Aorta (tissue), 5 donors: ENCODE measurements around the gene CFI. TPM values are rescaled to one million over a fixed set of nuclear protein-coding genes. Genes with fewer than 3 reads are reported as not detected.

Experiments
- ATAC-seq: fragments of 200-7000 bp; cut with Tn5 transposase; one replicate; pipeline ENCODE4 v1.9.1; 2022; ENCODE audit warnings: moderate library complexity; ENCODE audit not compliant: low FRiP score
- DNase-seq, 2 donors: peaks; one replicate each; pipeline ENCODE4 v3.0.0-alpha.2; 2020
- H3K27ac ChIP-seq, 2 donors: one replicate each; pipeline ENCODE4 v1.5.1; 2013; ENCODE audit warnings: low read length in 2 of 2, mild to moderate bottlenecking in 2 of 2, moderate library complexity in 2 of 2, control low read depth in 1 of 2, inconsistent platforms in 1 of 2, low read depth in 1 of 2
- H3K27me3 ChIP-seq, 2 donors: one replicate each; pipeline ENCODE4 v1.6.1; 2013; ENCODE audit warnings: control low read depth in 1 of 2, low read length in 1 of 2, mild to moderate bottlenecking in 1 of 2, moderate library complexity in 1 of 2; ENCODE audit not compliant: insufficient read depth in 2 of 2, control insufficient read depth in 1 of 2
- H3K36me3 ChIP-seq, 2 donors: one replicate each; pipeline ENCODE4 v1.6.1; 2013; ENCODE audit warnings: control low read depth in 1 of 2, low read length in 1 of 2, mild to moderate bottlenecking in 1 of 2; ENCODE audit not compliant: insufficient read depth in 2 of 2, control insufficient read depth in 1 of 2
- H3K4me1 ChIP-seq, 2 donors: one replicate each; pipeline ENCODE4 v1.6.1; 2013; ENCODE audit warnings: low read length in 2 of 2, control low read depth in 1 of 2, mild to moderate bottlenecking in 1 of 2, moderate library complexity in 1 of 2; ENCODE audit not compliant: insufficient read depth in 2 of 2, control insufficient read depth in 1 of 2
- H3K4me3 ChIP-seq, 2 donors: one replicate each; pipeline ENCODE4 v1.5.1; 2013; ENCODE audit warnings: low read length in 2 of 2, control low read depth in 1 of 2, mild to moderate bottlenecking in 1 of 2
- H3K9me3 ChIP-seq: one replicate; pipeline ENCODE4 v1.6.1; 2013; ENCODE audit warnings: mild to moderate bottlenecking, low read length; ENCODE audit not compliant: control insufficient read depth
- WGBS, 2 donors: extraction: QIAGEN DNeasy Blood & Tissue Kit; methylation state at CpG; one replicate each; pipeline ENCODE4 v1.1.7; 2013; 5-methylcytosine and 5-hydroxymethylcytosine counted together
- intact Hi-C, 2 donors: fragments of 100-400 bp; cut with DNase I; formaldehyde crosslinking; loops; one replicate each; pipeline versions ENCODE4 v1.14.2 to v1.15.0; 2022
- long read RNA-seq, 2 donors: library from polyadenylated mRNA; unstranded; transcript quantifications; one replicate each; pipeline ENCODE4 v2.0.0, GENCODE V29; 2020 to 2021
- polyA plus RNA-seq, 2 donors: library from polyadenylated mRNA; stranded (reverse); fragments of 200-250 nt; gene quantifications; one replicate each; pipeline ENCODE4 v1.2.3, GENCODE V29; 2013
- total RNA-seq, 2 donors: library from RNA; stranded (reverse); fragmentation: NEBNext Ultra II Directional; extraction: Animal tissue kit (Norgen Biotek cat#: 25700); gene quantifications; one replicate each; pipeline ENCODE4 v1.2.1, GENCODE V29; 2021
- donor health status: healthy with polysubstance abuse.
- donor health status: Bipolar disorder and iron deficiency.
- donor health status: DM: no; HTN: no; CAD: no.
- donor health status: DM: no; HTN: no; CAD: no.
- donor health status: DM: yes; HTN: yes; CAD: no.

CFI gene
- 10 to 100 TPM; 33.7 to 64.5 TPM for total RNA-seq
- 1 to 10 TPM; 1.0 to 1.9 TPM for polyA plus RNA-seq
- long read RNA-seq, donor 1, partial matches to known transcripts, result 5 of 13 reads
- long read RNA-seq, donor 1, other reads (novel, unspliced or antisense), result 5 of 13 reads
- long read RNA-seq, donor 2, partial matches to known transcripts, result 0 of 5 reads
- long read RNA-seq, donor 2, other reads (novel, unspliced or antisense), result 5 of 5 reads

DNA sequence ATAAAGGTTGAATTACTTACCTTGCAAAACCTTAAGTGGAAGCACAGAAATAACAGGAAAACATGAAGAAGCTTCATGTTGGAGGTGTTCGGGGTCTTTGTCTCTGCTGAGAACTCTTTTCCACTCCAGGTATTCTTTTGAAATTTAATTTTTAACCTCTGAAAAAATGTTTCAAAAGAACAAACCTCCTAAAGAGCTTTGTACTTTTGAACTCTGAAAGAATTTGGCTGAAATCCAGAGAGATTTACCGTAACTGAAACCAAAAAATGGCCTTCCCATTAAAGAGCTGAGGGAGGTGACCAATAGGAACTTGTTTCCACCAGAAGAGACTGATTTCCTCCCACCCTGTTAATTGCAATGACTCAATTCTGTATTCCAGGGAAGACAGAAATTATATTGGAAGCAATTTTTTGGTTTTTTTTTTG, at the start of gene CFI:
Gene CFI (minus strand): TSS at position 105 of the 425 bp plus-strand sequence. CDS start 28 bp downstream, at position 77.
- no peaks in the 10 kb centered on the region for H3K36me3 ChIP-seq
- no peak within 1 kb of the TSS for H3K27ac ChIP-seq
- no peak within 1 kb of the TSS for H3K4me3 ChIP-seq
- WGBS, 2 donors, result 51% methylated on average over 2 of the region's 2 CpGs
- no peak for DNase-seq
- intact Hi-C loops, result no loop called here
- no peak for ATAC-seq
- no peaks in the 10 kb centered on the region for H3K9me3 ChIP-seq
- no peaks in the 10 kb centered on the region for H3K4me1 ChIP-seq
- peaks cover 0 to 2% of the 10 kb centered on the region in 2 donors for H3K27me3 ChIP-seq

DNA sequence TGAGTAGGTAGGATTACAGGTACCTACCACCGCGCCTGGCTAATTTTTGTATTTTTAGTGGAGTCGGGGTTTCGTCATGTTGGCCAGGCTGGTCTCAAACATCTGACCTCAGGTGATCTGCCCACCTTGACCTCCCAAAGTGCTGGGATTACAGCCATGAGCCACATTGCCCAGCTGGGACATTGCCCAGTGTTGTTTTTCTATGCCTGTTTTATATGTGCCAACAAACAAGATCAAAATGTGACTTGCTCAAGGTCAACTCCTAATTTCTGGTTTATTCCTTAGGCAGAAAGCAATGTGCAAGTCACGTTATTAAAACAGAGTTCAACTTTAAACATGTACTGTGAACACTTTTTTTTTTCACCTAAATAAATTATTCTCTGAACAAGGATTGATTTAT, 48.8 kb upstream of the CFI start:
- DNase-seq (no peak), ATAC-seq (no peak)
- Histone ChIP-seq H3K4me1 (no peaks in the 10 kb centered on the region), H3K4me3 (no peak overlapping the region), H3K9me3 (no peaks in the 10 kb centered on the region), H3K27me3 (peaks cover 0 to 1% of the 10 kb centered on the region in 2 donors), H3K36me3 (no peaks in the 10 kb centered on the region), H3K27ac (no peak overlapping the region)
- WGBS, 2 donors, result 71 to 72% methylated on average over 5 of the region's 5 CpGs
- intact Hi-C loops, result no loop called here

DNA sequence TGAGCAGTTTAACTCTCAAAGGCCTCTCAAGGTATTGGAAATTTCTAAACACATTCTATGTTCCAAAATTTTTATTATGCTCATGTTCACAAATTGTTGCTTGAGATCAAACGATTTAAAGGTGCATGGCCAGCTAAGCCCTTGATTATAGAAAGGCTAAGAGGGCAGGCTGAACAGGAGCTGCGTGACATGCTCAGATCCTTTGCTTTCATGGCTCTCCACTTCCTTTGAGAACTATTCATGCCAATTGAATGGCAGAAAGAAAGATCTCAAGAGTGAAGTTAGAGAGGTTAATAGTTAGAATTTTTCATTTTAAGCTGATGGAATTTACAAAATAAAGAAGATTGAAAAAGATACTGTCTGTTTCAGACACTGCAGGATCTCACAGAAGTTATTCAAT, 46.7 kb upstream of the CFI start:
- DNase-seq, result no peak
- 70 to 72% methylated on average over 2 of the region's 2 CpGs for WGBS, 2 donors
- intact Hi-C loops, result no loop called here
- ATAC-seq, result no peak
- Histone ChIP-seq H3K27ac (no peak overlapping the region), H3K9me3 (no peaks in the 10 kb centered on the region), H3K4me1 (no peaks in the 10 kb centered on the region), H3K27me3 (peaks cover 0 to 1% of the 10 kb centered on the region in 2 donors), H3K36me3 (no peaks in the 10 kb centered on the region), H3K4me3 (no peak overlapping the region)

DNA sequence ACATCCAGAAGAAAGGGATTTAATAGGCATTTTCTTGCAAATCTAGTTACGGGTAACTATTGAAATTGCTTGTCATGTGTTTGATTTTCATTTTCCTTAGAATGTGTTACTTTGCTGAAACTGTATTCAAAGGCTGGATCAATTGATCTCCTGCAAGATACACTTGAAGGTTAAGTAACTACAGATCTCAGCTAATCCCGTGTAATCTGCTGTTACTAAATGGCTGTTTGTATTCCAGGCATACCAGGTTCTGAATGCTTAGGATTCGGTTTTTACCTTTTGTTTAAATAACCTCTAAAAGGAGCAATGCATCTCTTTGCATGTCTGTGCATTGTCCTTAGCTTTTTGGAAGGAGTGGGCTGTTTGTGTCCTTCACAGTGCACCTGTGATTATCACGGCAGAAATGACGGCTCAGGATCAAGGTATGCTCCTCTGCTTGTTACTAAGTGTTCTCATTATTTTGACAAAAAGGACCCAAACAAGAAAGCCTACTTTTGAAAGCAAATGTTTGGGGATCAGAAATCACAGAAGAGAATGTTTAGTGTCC, 46.2 kb upstream of the CFI start, which contains the start of gene LRIT3:
Gene LRIT3 (plus strand): TSS at position 212 of the 547 bp plus-strand sequence. CDS start 95 bp downstream, at position 307.
- Histone ChIP-seq H3K27ac (no peak within 1 kb of the TSS), H3K4me1 (no peaks in the 10 kb centered on the region), H3K4me3 (no peak within 1 kb of the TSS), H3K27me3 (peaks cover 0 to 1% of the 10 kb centered on the region in 2 donors), H3K9me3 (no peaks in the 10 kb centered on the region), H3K36me3 (no peaks in the 10 kb centered on the region)
- WGBS, 2 donors, result 75 to 76% methylated on average over 5 of the region's 5 CpGs
- DNase-seq (no peak), ATAC-seq (no peak)
- intact Hi-C loops, result no loop called here

DNA sequence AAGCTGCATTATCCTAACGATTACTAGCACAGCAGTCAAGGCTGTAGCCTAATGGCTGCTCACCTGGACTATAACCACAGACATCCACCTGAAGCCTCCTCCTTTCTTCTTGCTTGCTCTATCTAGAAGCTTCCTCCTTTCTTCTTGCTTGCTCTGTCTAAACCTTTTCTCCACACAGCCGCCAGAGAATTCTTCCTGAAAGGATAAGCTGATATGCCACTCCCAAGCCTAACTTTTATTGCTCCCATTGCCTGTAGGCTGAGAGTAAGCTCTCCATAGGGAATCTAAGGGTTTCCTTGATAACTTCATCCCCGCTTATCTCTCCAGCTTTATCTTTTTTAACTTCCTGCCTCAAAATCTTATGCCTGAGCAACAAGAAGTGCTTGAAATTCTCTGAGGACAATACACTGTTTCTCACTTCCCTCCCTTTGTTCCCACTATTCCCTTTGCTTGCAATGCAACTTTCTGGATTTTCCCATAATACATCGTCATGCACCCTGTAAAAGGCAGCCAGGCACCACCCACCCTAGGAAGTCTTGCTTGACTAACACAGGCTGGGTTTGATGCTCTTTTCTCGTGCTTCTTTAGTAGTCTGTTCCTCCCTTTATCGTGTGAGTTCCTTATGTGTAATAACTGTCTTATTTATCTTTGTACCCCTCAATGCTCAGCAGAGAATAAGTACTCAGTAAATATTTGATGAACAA, 44.7 kb upstream of the CFI start:
- intact Hi-C loops, result no loop called here
- Histone ChIP-seq H3K4me1 (no peaks in the 10 kb centered on the region), H3K4me3 (no peak overlapping the region), H3K27me3 (peaks cover 0 to under 1% of the 10 kb centered on the region in 2 donors), H3K36me3 (no peaks in the 10 kb centered on the region), H3K9me3 (no peaks in the 10 kb centered on the region), H3K27ac (no peak overlapping the region)
- ATAC-seq, result no peak
- 51 to 57% methylated on average over 6 of the region's 6 CpGs for WGBS, 2 donors
- DNase-seq, result no peak

DNA sequence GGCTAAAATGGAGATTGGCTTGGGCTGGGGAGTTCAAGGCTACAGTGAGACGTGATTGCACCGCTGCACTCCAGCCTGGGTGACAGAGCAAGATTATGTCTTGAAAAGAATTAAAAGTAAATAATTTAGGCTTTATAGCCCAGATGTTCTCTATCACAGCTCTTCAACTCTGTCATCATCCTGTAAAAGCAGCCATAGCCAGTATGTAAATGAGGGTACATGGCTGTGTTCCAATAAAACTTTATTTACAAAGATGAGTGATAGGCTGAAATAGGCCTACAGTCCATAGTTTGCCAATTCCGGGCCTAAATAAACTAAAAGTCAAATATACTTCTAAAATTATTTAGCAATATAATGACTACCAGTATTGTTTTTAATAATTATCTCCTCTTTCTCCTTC, 35.2 kb upstream of the CFI start:
- Histone ChIP-seq H3K27me3 (no peaks in the 10 kb centered on the region), H3K9me3 (no peaks in the 10 kb centered on the region), H3K4me3 (no peak overlapping the region), H3K4me1 (no peaks in the 10 kb centered on the region), H3K27ac (no peak overlapping the region), H3K36me3 (peaks cover 0 to 3% of the 10 kb centered on the region in 2 donors)
- intact Hi-C loops, result no loop called here
- no peak for DNase-seq
- ATAC-seq, result no peak
- 87% methylated on average over 3 of the region's 3 CpGs for WGBS, 2 donors

DNA sequence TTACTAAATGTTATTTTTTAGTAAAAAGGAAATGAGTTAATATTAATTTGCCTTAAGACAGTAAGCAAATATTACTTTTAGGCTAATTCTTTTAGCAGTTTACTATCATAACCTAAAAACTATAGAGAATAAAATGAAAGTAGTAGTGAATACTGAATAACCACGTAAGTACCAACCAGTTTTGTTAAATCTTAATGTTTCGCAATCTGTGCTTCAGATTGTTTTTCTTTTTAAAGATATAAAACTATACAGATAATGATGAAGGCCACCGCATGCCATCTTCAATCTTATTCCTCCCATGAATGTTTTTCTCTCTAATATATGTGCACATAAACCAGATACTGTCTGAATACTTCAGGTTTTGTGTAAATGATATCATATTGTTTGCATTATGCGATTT, 32.0 kb upstream of the CFI start:
- H3K36me3 ChIP-seq, result peaks cover 0 to 3% of the 10 kb centered on the region in 2 donors
- intact Hi-C loops, result no loop called here
- 89 to 93% methylated on average over 4 of the region's 4 CpGs for WGBS, 2 donors
- H3K4me1 ChIP-seq, result no peaks in the 10 kb centered on the region
- H3K27ac ChIP-seq, result no peak overlapping the region
- no peaks in the 10 kb centered on the region for H3K9me3 ChIP-seq
- H3K27me3 ChIP-seq, result no peaks in the 10 kb centered on the region
- ATAC-seq (no peak), DNase-seq (no peak)
- no peak overlapping the region for H3K4me3 ChIP-seq

DNA sequence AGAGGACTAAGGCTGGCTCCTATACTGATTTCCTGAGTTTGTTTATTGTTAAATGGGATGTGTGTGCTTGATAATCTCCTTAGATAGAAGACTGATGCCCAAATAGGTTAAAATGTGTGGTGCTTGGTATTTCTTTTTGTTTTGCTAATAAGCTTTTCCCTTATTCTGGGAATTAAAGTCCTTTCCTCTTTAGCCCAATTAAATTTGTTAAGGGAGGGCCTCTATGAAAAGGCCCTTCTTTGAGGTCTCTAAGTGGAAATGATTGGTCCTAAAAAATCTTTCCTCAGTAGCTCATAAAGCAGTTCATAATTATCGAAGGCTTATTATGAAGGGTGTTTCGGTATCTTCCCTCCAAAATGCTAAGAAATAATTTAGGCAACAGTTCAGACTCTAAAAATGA, 25.9 kb upstream of the CFI start, which contains the start of gene RRH:
Gene RRH (plus strand): TSS at position 301 of the 400 bp plus-strand sequence. CDS start 56 bp downstream, at position 357.
- H3K4me1 ChIP-seq, result no peaks in the 10 kb centered on the region
- DNase-seq, result no peak
- H3K27ac ChIP-seq, result no peak within 1 kb of the TSS
- ATAC-seq, result no peak
- no peaks in the 10 kb centered on the region for H3K27me3 ChIP-seq
- 96 to 97% methylated on average over 2 of the region's 2 CpGs for WGBS, 2 donors
- intact Hi-C loops, result no loop called here
- no peaks in the 10 kb centered on the region for H3K9me3 ChIP-seq
- peaks cover 0 to 2% of the 10 kb centered on the region in 2 donors for H3K36me3 ChIP-seq
- H3K4me3 ChIP-seq, result no peak within 1 kb of the TSS

DNA sequence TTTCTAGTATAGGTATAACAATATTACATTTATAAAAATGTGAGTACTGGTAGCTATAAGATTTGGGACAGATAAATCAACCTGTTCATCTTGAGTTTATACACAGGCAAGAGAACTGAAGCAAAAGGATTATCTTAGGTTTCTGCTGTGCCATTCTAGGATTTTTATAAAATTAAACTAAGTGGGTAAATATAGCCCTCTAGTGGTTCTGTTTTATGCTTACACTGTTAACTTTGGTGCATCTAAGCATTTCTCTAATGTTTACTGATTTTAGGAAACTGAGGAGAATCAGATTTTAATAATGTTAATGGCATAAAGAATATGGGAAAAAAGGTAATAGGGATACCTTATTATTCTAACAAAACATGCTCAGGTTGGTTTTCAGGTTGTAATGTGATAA, 24.9 kb upstream of the CFI start:
- no peak for DNase-seq
- no peak overlapping the region for H3K4me3 ChIP-seq
- H3K36me3 ChIP-seq, result peaks cover 2 to 4% of the 10 kb centered on the region in 2 donors
- no peaks in the 10 kb centered on the region for H3K27me3 ChIP-seq
- H3K27ac ChIP-seq, result no peak overlapping the region
- no peaks in the 10 kb centered on the region for H3K4me1 ChIP-seq
- no peak for ATAC-seq
- H3K9me3 ChIP-seq, result no peaks in the 10 kb centered on the region
- intact Hi-C loops, result no loop called here
